K562 (cell line): Measurements from ENCODE around the gene LLGL2. TPM values are rescaled to one million over a fixed set of nuclear protein-coding genes. Genes with fewer than 3 reads are reported as not detected.

Experiments
- ATAC-seq: fragments of 200-7000 bp; cut with Tn5 transposase; 3 replicates; pipeline ENCODE4 v1.9.1; 2020; ENCODE audit warnings: moderate library complexity
- BruUV-seq: library from RNA; stranded (reverse); fragments of 400-500 nt; replicated peaks from 2 replicates; lab custom pipeline; 2021; lab: Mats Ljungman, UMichigan
- CTCF ChIA-PET: fragments of 300-600 bp; formaldehyde crosslinking; extraction: SDS; loops from one replicate; lab custom pipeline; 2021; ENCODE audit warnings: low intra/inter-chr PET ratio; lab: Yijun Ruan, JAX
- POLR2A ChIA-PET: fragments of 300-600, 350-650 bp; sonication (Branson Sonifier 250); formaldehyde crosslinking; extraction: SDS; loops from one replicate; lab custom pipeline; 2021; ENCODE audit warnings: antibody characterized with exemption, inconsistent platforms; lab: Yijun Ruan, JAX
- DNase-seq, 4 experiments: peaks; one replicate each; pipeline versions ENCODE4 v3.0.0 to v3.0.0-alpha.2; 2011 to 2018; ENCODE audit warnings: low spot score in 3 of 4, mixed read lengths in 3 of 4; ENCODE audit errors: extremely low read depth in 1 of 4
- FAIRE-seq: peaks from 2 replicates; lab custom pipeline; 2011; peaks lifted over from hg19 to GRCh38; lab: Jason Lieb, UNC
- H2AFZ ChIP-seq: 2 replicates; pipeline ENCODE4 v1.6.0; 2011; ENCODE audit warnings: low read depth, low read length, control low read depth, inconsistent platforms
- H3K27ac ChIP-seq: fragments of 200-600 bp; 3 replicates; pipeline ENCODE4 v1.8.0; 2011; ENCODE audit warnings: low read depth, mild to moderate bottlenecking, control low read depth, inconsistent platforms, low read length, moderate library complexity, mixed read lengths; ENCODE audit errors: extremely low read depth
- H3K27me3 ChIP-seq, 2 experiments: fragments of 300-600 bp in 1 of 2; 2 replicates in 1 of 2; 3 replicates in 1 of 2; pipeline versions ENCODE4 v1.6.0 to v1.8.0; 2011; ENCODE audit warnings: inconsistent platforms in 2 of 2, low read length in 2 of 2, mild to moderate bottlenecking in 1 of 2, mixed read lengths in 1 of 2, moderate library complexity in 1 of 2; ENCODE audit not compliant: control insufficient read depth in 2 of 2, insufficient read depth in 2 of 2
- H3K36me3 ChIP-seq: fragments of 300-600 bp; 3 replicates; pipeline ENCODE4 v1.8.0; 2011; ENCODE audit warnings: mild to moderate bottlenecking, low read length, inconsistent platforms; ENCODE audit not compliant: control insufficient read depth, insufficient read depth
- H3K4me1 ChIP-seq, 2 experiments: fragments of 200-600 bp in 1 of 2; replicated peaks in 1 of 2; 2 replicates in 1 of 2; 3 replicates in 1 of 2; pipeline versions ENCODE4 v1.5.1 to v1.8.0; 2011; ENCODE audit warnings: inconsistent platforms in 2 of 2, low read length in 2 of 2, mild to moderate bottlenecking in 1 of 2, mixed read lengths in 1 of 2, moderate library complexity in 1 of 2; ENCODE audit not compliant: control insufficient read depth in 2 of 2, insufficient read depth in 2 of 2
- H3K4me2 ChIP-seq: 2 replicates; pipeline ENCODE4 v1.6.1; 2011; ENCODE audit warnings: low read length, control low read depth, inconsistent platforms, mixed read lengths; ENCODE audit not compliant: insufficient read depth
- H3K4me3 ChIP-seq: fragments of 200-600 bp; sonication (generic), shearing (Covaris generic); 2 replicates; pipeline ENCODE4 v1.5.1; 2016; ENCODE audit warnings: control low read depth, inconsistent platforms
- H3K79me2 ChIP-seq: fragments of 200-600 bp; 3 replicates; pipeline ENCODE4 v1.8.0; 2011; ENCODE audit warnings: low read length, inconsistent platforms; ENCODE audit not compliant: control insufficient read depth, insufficient read depth
- H3K9ac ChIP-seq, 2 experiments: 2 replicates each; pipeline versions ENCODE4 v1.6.0 to v1.6.1; 2011; ENCODE audit warnings: low read depth in 2 of 2, low read length in 2 of 2, control low read depth in 1 of 2, inconsistent platforms in 1 of 2, mild to moderate bottlenecking in 1 of 2, mixed read lengths in 1 of 2; ENCODE audit not compliant: insufficient read depth in 1 of 2
- H3K9me1 ChIP-seq: one replicate; pipeline ENCODE4 v1.6.0; 2011; ENCODE audit warnings: inconsistent platforms, mild to moderate bottlenecking, low read length, moderate library complexity; ENCODE audit not compliant: control insufficient read depth, insufficient read depth
- H3K9me3 ChIP-seq: replicated peaks from 2 replicates; pipeline ENCODE4 v1.5.1; 2011; ENCODE audit warnings: low read depth, low read length, inconsistent platforms; ENCODE audit not compliant: control insufficient read depth, insufficient read depth
- H4K20me1 ChIP-seq: replicated peaks from 2 replicates; pipeline ENCODE4 v1.6.1; 2011; ENCODE audit warnings: low read length, inconsistent platforms, mixed read lengths; ENCODE audit not compliant: control insufficient read depth, insufficient read depth
- ATF7 ChIP-seq: fragments of 450-650 bp; IDR thresholded peaks from 2 replicates; pipeline ENCODE4 v1.7.1; 2014; ENCODE audit warnings: mild to moderate bottlenecking, moderate library complexity
- BDP1 ChIP-seq: IDR thresholded peaks from 3 replicates; pipeline ENCODE4 v1.6.1; 2011; ENCODE audit not compliant: insufficient read length, insufficient read depth
- DPF2 ChIP-seq: fragments of 450-650 bp; IDR thresholded peaks from 2 replicates; pipeline ENCODE4 v1.6.1; 2016
- GATA2 ChIP-seq: sonication (generic); formaldehyde crosslinking; IDR thresholded peaks from 2 replicates; pipeline ENCODE4 v1.4.0; 2020; ENCODE audit warnings: mild to moderate bottlenecking, missing genetic modification reagents
- GTF3C2 ChIP-seq: IDR thresholded peaks from 3 replicates; pipeline ENCODE4 v1.6.1; 2011; ENCODE audit warnings: borderline replicate concordance, mild to moderate bottlenecking, moderate library complexity; ENCODE audit not compliant: insufficient read length; ENCODE audit errors: extremely low read depth
- KDM1A ChIP-seq, 2 experiments: fragments of 450-650 bp; IDR thresholded peaks; 2 replicates each; pipeline ENCODE4 v1.6.1; 2016; ENCODE audit warnings: mild to moderate bottlenecking in 2 of 2
- MAFF ChIP-seq: IDR thresholded peaks from 2 replicates; pipeline ENCODE4 v1.6.1; 2012; ENCODE audit warnings: low read length, improper control_type of control experiment
- NFATC3 ChIP-seq: fragments of 450-650 bp; IDR thresholded peaks from 2 replicates; pipeline ENCODE4 v1.6.1; 2017; ENCODE audit warnings: mild to moderate bottlenecking
- POLR3A ChIP-seq: IDR thresholded peaks from 2 replicates; pipeline ENCODE4 v1.6.1; 2011; ENCODE audit warnings: borderline replicate concordance, mild to moderate bottlenecking, moderate library complexity; ENCODE audit not compliant: insufficient read length, insufficient read depth; ENCODE audit errors: extremely low read depth
- RBM22 ChIP-seq: fragments of 200-400 bp; formaldehyde crosslinking; IDR thresholded peaks from 2 replicates; pipeline ENCODE4 v1.6.1; 2018; ENCODE audit warnings: low read length, low read depth; ENCODE audit not compliant: poor library complexity, severe bottlenecking
- TFAP4 ChIP-seq: sonication (generic); formaldehyde crosslinking; IDR thresholded peaks from 2 replicates; pipeline ENCODE4 v1.8.0; 2022; ENCODE audit warnings: missing genetic modification reagents, mild to moderate bottlenecking, moderate library complexity, borderline replicate concordance
- ZNF253 ChIP-seq: fragments of 250-450 bp; sonication (Bioruptor Pico); conservative IDR thresholded peaks from 2 replicates; pipeline ENCODE4 v1.6.1; 2021; ENCODE audit warnings: mild to moderate bottlenecking
- ZNF740 ChIP-seq, 3 experiments: fragments of 200-800 bp in 1 of 3; sonication (Bioruptor generic) in 1 of 3; sonication (generic) in 1 of 3; formaldehyde crosslinking in 1 of 3; IDR thresholded peaks; 2 replicates each; pipeline versions ENCODE4 v1.6.1 to v1.8.0; 2016 to 2022; ENCODE audit warnings: mild to moderate bottlenecking in 2 of 3, missing compliant biosample characterization in 2 of 3, missing genetic modification characterization in 2 of 3, missing genetic modification reagents in 1 of 3
- WGBS: fragments of 100-300 bp; shearing (Covaris generic); methylation state at CpG from one replicate; pipeline ENCODE4 v1.1.6; 2016; ENCODE audit warnings: low coverage, mixed read lengths; ENCODE audit not compliant: insufficient coverage; ENCODE audit errors: missing lambda C conversion rate; 5-methylcytosine and 5-hydroxymethylcytosine counted together
- in situ Hi-C: fragments of 300-500 bp; cut with MboI; formaldehyde crosslinking; loops from 4 replicates; pipeline ENCODE4 v1.15.0; 2018; ENCODE audit warnings: inconsistent platforms, mixed read lengths
- intact Hi-C: fragments of 100-400 bp; cut with micrococcal nuclease; formaldehyde crosslinking; loops from 2 replicates; pipeline ENCODE4 v1.14.2; 2022
- polyA plus RNA-seq, 8 experiments: library from polyadenylated mRNA; depleted of rRNA in 4 of 8; stranded (reverse) in 5 of 8; unstranded in 3 of 8; fragments of >200 nt; fragmentation: Nextera tagmentation in 2 of 8; fragmentation: Illumina TruSeq in 1 of 8; extraction: Ambion mirVana in 2 of 8; extraction: Trizol in 1 of 8; gene quantifications; 2 replicates each; pipeline versions ENCODE4 v1.2.1 to v1.2.3, GENCODE V29; 2011 to 2014; ENCODE audit warnings: inconsistent platforms in 1 of 8, missing spikeins in 1 of 8
- total RNA-seq, 7 experiments: library from RNA; depleted of rRNA in 6 of 7; stranded (reverse); fragments of >200 nt in 6 of 7; fragmentation: Illumina TruSeq in 2 of 7; extraction: Trizol in 2 of 7; gene quantifications; 2 replicates each; pipeline versions ENCODE4 v1.2.1 to v1.2.3, GENCODE V29; 2011 to 2021; ENCODE audit warnings: low replicate concordance in 1 of 7
- TF ChIP-seq, protein P1 (sequence below): fragments of 450-650 bp; IDR thresholded peaks from 2 replicates; pipeline ENCODE4 v1.6.1; 2017; ENCODE audit warnings: mild to moderate bottlenecking, moderate library complexity

The LLGL2 gene
- total and polyA plus RNA-seq, 9 of the 15 experiments (the other 6 are each of a cell fraction or from before 2014, with no cell fraction given), result 0.32 to 24.4 (median 10.2) TPM

DNA sequence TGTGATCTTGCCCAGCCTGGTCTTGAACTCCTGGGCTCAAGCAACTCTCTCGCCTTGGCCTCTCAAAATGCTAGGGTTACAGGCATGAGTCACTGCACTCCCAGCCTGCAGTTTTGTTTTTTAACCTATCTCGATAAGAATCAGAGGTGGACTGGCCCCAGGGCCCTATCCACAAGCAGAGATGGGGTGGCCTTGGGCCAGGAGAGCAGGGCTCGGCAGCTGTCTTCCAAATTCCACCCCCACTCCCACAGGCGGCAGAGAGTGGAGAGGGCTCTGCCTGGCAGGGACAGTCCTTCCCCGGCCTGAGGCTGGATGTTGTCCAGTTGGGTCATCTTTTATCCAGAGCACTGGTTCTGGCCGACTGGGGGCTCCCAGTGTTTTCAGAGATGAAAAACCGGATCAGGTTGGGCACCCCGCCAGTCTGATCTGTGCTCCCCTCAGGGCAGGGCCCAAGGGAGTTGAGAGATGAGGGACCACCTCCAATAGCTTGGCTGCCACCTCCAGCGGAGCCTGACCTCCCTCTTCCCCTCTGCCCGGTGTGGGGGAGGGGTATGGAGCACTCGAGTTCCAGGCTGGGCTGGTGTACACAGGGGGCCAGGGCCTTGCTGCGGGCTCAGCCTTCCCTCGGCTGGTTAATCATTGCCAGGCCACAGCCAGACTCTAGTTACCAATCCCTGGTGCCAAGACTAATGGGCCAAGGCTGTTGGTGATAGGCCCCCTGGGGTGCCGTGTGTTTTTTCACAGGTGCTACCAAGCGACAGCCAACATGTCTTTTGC, 31.8 kb downstream of the LLGL2 start:
- H3K9me1 ChIP-seq, result peaks cover 3% of the 10 kb centered on the region
- H3K79me2 ChIP-seq, result no peaks in the 10 kb centered on the region
- DNase-seq (peak; percentile 78 to 82 (median 78)), ATAC-seq (peak; percentile 85), FAIRE-seq (peak; percentile 95)
- no TSS peak for BruUV-seq
- WGBS, result 41% methylated on average over 15 of the region's 15 CpGs
- ChIA-PET POLR2A (interaction anchor here (0.6 to 1.0 kb wide), 3 partner anchors 20 to 1880 kb away, joined by 3 to 4 read pairs (median 4); no protein-coding TSS in a partner anchor), CTCF (interaction anchor here (0.6 kb wide), 1 partner anchor 19 kb away, joined by 3 read pairs; no protein-coding TSS in a partner anchor)
- no peaks in the 10 kb centered on the region for H3K9me3 ChIP-seq
- intact Hi-C loops (no loop called here), in situ Hi-C loops (no loop called here)
- H3K4me3 ChIP-seq, result no peak overlapping the region
- 0 out of 2 replicates have a peak overlapping the region, but pooled peaks have one; percentile 19 for H2AFZ ChIP-seq
- H3K4me1 ChIP-seq, result peaks cover 20 to 53% of the 10 kb centered on the region in 2 experiments
- H3K27ac ChIP-seq, result no peak overlapping the region; the same call in 2 of the 3 replicates
- H3K9ac ChIP-seq, result peak overlapping the region in 1 of 2 experiments; percentile 81; a peak in 2 of 4 replicates
- H3K36me3 ChIP-seq, result no peaks in the 10 kb centered on the region
- no peaks in the 10 kb centered on the region for H4K20me1 ChIP-seq
- no peaks in the 10 kb centered on the region for H3K27me3 ChIP-seq
- H3K4me2 ChIP-seq, result peak overlapping the region; percentile 38; the same call in 1 of the 2 replicates
- TF ChIP-seq DPF2 (peak; percentile 77), BDP1 (no peak), NFATC3 (no peak), TFAP4 (CRISPR knock-in tag) (peak; percentile 43; the same call in 1 of the 2 replicates), GTF3C2 (peak; percentile 50), ATF7 (peak; percentile 51; the same call in 1 of the 2 replicates), RBM22 (no peak), ZNF740 (CRISPR knock-in tag; IDR thresholded peaks at IDR 0.05) (no peak), ZNF740 (tag; IDR thresholded peaks at IDR 0.05) (no peak), KDM1A (IDR thresholded peaks at IDR 0.05) (0 out of 4 replicates have a peak, but pooled peaks of 1 of the 2 experiments have one; percentile 14), ZNF253 (CRISPR knock-in tag) (no peak), POLR3A (peak; percentile 47), GATA2 (CRISPR knock-in tag) (peak; percentile 23; the same call in 1 of the 2 replicates), MAFF (no peak)
- TF ChIP-seq, protein P1, sequence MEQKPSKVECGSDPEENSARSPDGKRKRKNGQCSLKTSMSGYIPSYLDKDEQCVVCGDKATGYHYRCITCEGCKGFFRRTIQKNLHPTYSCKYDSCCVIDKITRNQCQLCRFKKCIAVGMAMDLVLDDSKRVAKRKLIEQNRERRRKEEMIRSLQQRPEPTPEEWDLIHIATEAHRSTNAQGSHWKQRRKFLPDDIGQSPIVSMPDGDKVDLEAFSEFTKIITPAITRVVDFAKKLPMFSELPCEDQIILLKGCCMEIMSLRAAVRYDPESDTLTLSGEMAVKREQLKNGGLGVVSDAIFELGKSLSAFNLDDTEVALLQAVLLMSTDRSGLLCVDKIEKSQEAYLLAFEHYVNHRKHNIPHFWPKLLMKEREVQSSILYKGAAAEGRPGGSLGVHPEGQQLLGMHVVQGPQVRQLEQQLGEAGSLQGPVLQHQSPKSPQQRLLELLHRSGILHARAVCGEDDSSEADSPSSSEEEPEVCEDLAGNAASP, result no peak
